ENCODE data around the gene SMYD2.

Gene SMYD2

GRCh38 chr1:214338212-214338611, 57.3 kb downstream of the SMYD2 start:
- no peak for TF ChIP-seq POLR2AphosphoS5 (IDR thresholded peaks at IDR 0.05; ENCODE audit: low read depth, low read length)
- no peak for TF ChIP-seq TAF1 (IDR thresholded peaks at IDR 0.05; ENCODE audit: borderline replicate concordance, insufficient read depth, low read length)
- TF ChIP-seq REST (IDR thresholded peaks at IDR 0.05; ENCODE audit: insufficient read depth in 1 of 2, low read depth in 2 of 2, low read length in 2 of 2): no peak
- TF ChIP-seq SIN3A (IDR thresholded peaks at IDR 0.05; ENCODE audit: borderline replicate concordance, insufficient read depth, low read length): no peak
- no peak for TF ChIP-seq FOXP2 (optimal IDR thresholded peaks at IDR 0.05; ENCODE audit: borderline replicate concordance, extremely low read depth, extremely low read length, insufficient read depth)

DNA sequence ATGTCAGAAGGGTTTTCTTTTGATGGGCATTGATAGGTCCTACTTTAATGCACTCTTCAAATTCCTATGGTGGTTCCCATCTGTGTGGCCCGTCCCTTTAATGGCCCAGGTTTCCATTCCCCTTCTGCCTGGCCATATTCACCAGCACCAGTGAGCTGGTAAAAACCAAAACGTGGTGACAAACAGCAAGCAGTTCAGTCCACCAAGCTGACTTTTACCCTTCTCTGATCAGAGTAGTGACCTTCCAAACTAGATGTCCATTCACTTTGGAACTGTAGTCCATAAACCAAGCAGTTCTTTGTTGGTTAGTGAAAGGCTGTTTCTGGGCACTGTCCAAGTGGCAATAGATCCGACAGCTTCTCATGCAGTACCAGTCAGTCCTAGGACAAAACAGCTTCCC, 60.5 kb downstream of the SMYD2 start:
- TF ChIP-seq SIN3A (IDR thresholded peaks at IDR 0.05; ENCODE audit: borderline replicate concordance, insufficient read depth, low read length) (no peak), FOXP2 (optimal IDR thresholded peaks at IDR 0.05; ENCODE audit: borderline replicate concordance, extremely low read depth, extremely low read length, insufficient read depth) (no peak), TAF1 (IDR thresholded peaks at IDR 0.05; ENCODE audit: borderline replicate concordance, insufficient read depth, low read length) (no peak), POLR2AphosphoS5 (IDR thresholded peaks at IDR 0.05; ENCODE audit: low read depth, low read length) (no peak), REST (IDR thresholded peaks at IDR 0.05; ENCODE audit: insufficient read depth in 1 of 2, low read depth in 2 of 2, low read length in 2 of 2) (no peak)

GRCh38 chr1:214341932-214342331, 61.0 kb downstream of the SMYD2 start:
- TF ChIP-seq SIN3A (IDR thresholded peaks at IDR 0.05; ENCODE audit: borderline replicate concordance, insufficient read depth, low read length): no peak
- no peak for TF ChIP-seq POLR2AphosphoS5 (IDR thresholded peaks at IDR 0.05; ENCODE audit: low read depth, low read length)
- TF ChIP-seq REST (IDR thresholded peaks at IDR 0.05; ENCODE audit: insufficient read depth in 1 of 2, low read depth in 2 of 2, low read length in 2 of 2): no peak
- no peak for TF ChIP-seq FOXP2 (optimal IDR thresholded peaks at IDR 0.05; ENCODE audit: borderline replicate concordance, extremely low read depth, extremely low read length, insufficient read depth)
- no peak for TF ChIP-seq TAF1 (IDR thresholded peaks at IDR 0.05; ENCODE audit: borderline replicate concordance, insufficient read depth, low read length)

- TF ChIP-seq REST (IDR thresholded peaks at IDR 0.05; ENCODE audit: insufficient read depth in 1 of 2, low read depth in 2 of 2, low read length in 2 of 2): no peak
Observed at GRCh38 chr1:214342525-214342924, 61.6 kb downstream of the SMYD2 start.

GRCh38 chr1:214344897-214345296, 63.9 kb downstream of the SMYD2 start:
- no peak for TF ChIP-seq FOXP2 (optimal IDR thresholded peaks at IDR 0.05; ENCODE audit: borderline replicate concordance, extremely low read depth, extremely low read length, insufficient read depth)
- TF ChIP-seq REST (IDR thresholded peaks at IDR 0.05; ENCODE audit: insufficient read depth in 1 of 2, low read depth in 2 of 2, low read length in 2 of 2): no peak
- no peak for TF ChIP-seq TAF1 (IDR thresholded peaks at IDR 0.05; ENCODE audit: borderline replicate concordance, insufficient read depth, low read length)
- TF ChIP-seq SIN3A (IDR thresholded peaks at IDR 0.05; ENCODE audit: borderline replicate concordance, insufficient read depth, low read length): no peak
- no peak for TF ChIP-seq POLR2AphosphoS5 (IDR thresholded peaks at IDR 0.05; ENCODE audit: low read depth, low read length)
